Thoracic aorta (tissue), 2 donors: ENCODE results near the gene SOX13. TPM values are rescaled to one million over a fixed set of nuclear protein-coding genes. Genes with fewer than 3 reads are reported as not detected.

Experiments used
- ATAC-seq: fragments of 150-250 bp; one replicate; pipeline ENCODE4 v1.8.0; 2017; ENCODE audit warnings: low read depth; ENCODE audit not compliant: insufficient number of reproducible peaks, low FRiP score
- DNase-seq: peaks from one replicate; pipeline ENCODE4 v3.0.0-alpha.2; 2020; ENCODE audit warnings: low spot score
- H3K27ac ChIP-seq, 2 donors: fragments of 200-600 bp; sonication (generic); 1 replicate in 1 of 2; 2 replicates in 1 of 2; pipeline ENCODE4 v1.5.1; 2016; ENCODE audit warnings: mild to moderate bottlenecking in 2 of 2, moderate library complexity in 2 of 2
- H3K27me3 ChIP-seq: fragments of 200-600 bp; sonication (generic); replicated peaks from 2 replicates; pipeline ENCODE4 v1.6.0; 2016; ENCODE audit warnings: mild to moderate bottlenecking; ENCODE audit not compliant: insufficient read depth
- H3K36me3 ChIP-seq: fragments of 200-600 bp; sonication (generic); one replicate; pipeline ENCODE4 v1.5.1; 2016
- H3K4me1 ChIP-seq, 2 donors: fragments of 200-600 bp; sonication (generic); 1 replicate in 1 of 2; 2 replicates in 1 of 2; pipeline versions ENCODE4 v1.5.1 to v1.6.0; 2016; ENCODE audit warnings: low read depth in 2 of 2, mild to moderate bottlenecking in 1 of 2; ENCODE audit not compliant: control insufficient read depth in 1 of 2
- H3K4me3 ChIP-seq: fragments of 200-600 bp; sonication (generic); 2 replicates; pipeline ENCODE4 v1.5.1; 2016; ENCODE audit warnings: mild to moderate bottlenecking
- H3K9me3 ChIP-seq: fragments of 200-600 bp; sonication (generic); 2 replicates; pipeline ENCODE4 v1.5.1; 2016
- CTCF ChIP-seq: fragments of 200-600 bp; sonication (generic); IDR thresholded peaks from one replicate; pipeline ENCODE4 v1.5.1; 2019; ENCODE audit warnings: antibody characterized with exemption
- total RNA-seq, 2 donors: library from RNA; depleted of rRNA; stranded (reverse); fragments of >200 nt; gene quantifications; one replicate each; pipeline versions ENCODE4 v1.1.0 to v1.2.3, GENCODE V29; 2016

Gene SOX13
- total RNA-seq, 2 donors from 2014 or later = 27.2 to 33.2 TPM

DNA sequence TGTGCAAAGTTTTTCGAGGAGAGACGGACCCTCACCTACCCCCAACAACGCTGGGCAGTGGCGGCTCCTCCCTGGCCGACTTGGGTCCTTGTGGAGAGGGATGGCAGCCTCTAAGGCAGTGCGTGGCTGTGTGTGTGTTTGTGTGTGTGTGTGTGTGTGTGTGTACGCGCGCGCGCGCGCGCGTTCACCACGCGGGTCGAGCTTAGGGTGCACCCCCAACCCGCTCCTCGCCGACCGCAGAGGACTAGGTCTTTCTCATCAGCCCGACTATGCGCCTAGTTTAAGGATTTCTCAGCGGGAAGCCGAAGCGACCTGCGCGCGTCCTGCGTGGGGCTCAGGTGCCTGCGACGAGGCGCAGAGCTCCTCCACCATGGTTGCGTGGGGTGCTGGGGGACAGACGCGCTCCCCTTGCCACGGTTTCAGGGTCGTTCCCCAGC, 940 bp downstream of the SOX13 start:
- no peaks in the 10 kb centered on the region for H3K36me3 ChIP-seq
- H3K27me3 ChIP-seq = no peaks in the 10 kb centered on the region
- ATAC-seq (no peak), DNase-seq (no peak)
- H3K4me3 ChIP-seq = peak overlapping the region; percentile 84
- H3K27ac ChIP-seq = peak overlapping the region; percentile 69 to 79
- no peaks in the 10 kb centered on the region for H3K9me3 ChIP-seq
- no peak for TF ChIP-seq CTCF
- peaks cover 10 to 45% of the 10 kb centered on the region in 2 donors for H3K4me1 ChIP-seq

- TF ChIP-seq CTCF = no peak
- Histone ChIP-seq H3K36me3 (no peaks in the 10 kb centered on the region), H3K9me3 (no peaks in the 10 kb centered on the region), H3K4me1 (peaks cover 14 to 51% of the 10 kb centered on the region in 2 donors), H3K27me3 (no peaks in the 10 kb centered on the region), H3K27ac (peak overlapping the region; percentile 39 to 69), H3K4me3 (peak overlapping the region; percentile 84)
- DNase-seq = no peak
- ATAC-seq = no peak
Measured at GRCh38 chr1:204074274-204075138, 1.6 kb downstream of the SOX13 start.

GRCh38 chr1:204075139-204075521, 2.2 kb downstream of the SOX13 start:
- TF ChIP-seq CTCF = no peak
- no peak for ATAC-seq
- H3K4me1 ChIP-seq = peaks cover 18 to 57% of the 10 kb centered on the region in 2 donors
- H3K36me3 ChIP-seq = no peaks in the 10 kb centered on the region
- peak overlapping the region; percentile 84 for H3K4me3 ChIP-seq
- peak overlapping the region; percentile 39 to 69 for H3K27ac ChIP-seq
- no peak for DNase-seq
- no peaks in the 10 kb centered on the region for H3K9me3 ChIP-seq
- H3K27me3 ChIP-seq = no peaks in the 10 kb centered on the region

- Histone ChIP-seq H3K9me3 (no peaks in the 10 kb centered on the region), H3K4me1 (peaks cover 18 to 68% of the 10 kb centered on the region in 2 donors), H3K27me3 (no peaks in the 10 kb centered on the region), H3K4me3 (peak overlapping the region; percentile 84), H3K36me3 (no peaks in the 10 kb centered on the region), H3K27ac (no peak overlapping the region)
- TF ChIP-seq CTCF = no peak
- ATAC-seq (no peak), DNase-seq (no peak)
Measured at GRCh38 chr1:204075890-204076846, 3.3 kb downstream of the SOX13 start.

DNA sequence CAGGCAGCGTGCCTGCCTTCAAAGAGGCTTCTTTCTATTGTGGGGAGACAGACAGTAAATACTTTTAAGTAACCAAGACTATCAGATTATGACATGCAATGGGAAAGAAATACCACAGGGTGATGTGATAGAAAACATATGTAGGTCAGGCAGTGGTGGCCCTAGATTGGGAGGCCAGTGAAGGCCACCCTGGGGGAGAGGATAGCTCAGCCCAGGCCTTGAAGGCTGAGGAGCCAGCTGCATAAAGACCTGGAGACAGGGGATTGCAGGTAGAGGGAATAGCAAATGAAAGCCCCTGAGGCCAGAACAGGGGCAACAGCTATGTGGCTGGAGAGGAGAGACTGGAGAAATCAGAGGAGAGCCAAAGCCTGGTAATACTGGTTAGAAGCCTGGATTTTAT, 4.0 kb downstream of the SOX13 start:
- Histone ChIP-seq H3K36me3 (no peaks in the 10 kb centered on the region), H3K27ac (no peak overlapping the region), H3K4me1 (peaks cover 18 to 72% of the 10 kb centered on the region in 2 donors), H3K4me3 (no peak overlapping the region), H3K9me3 (no peaks in the 10 kb centered on the region), H3K27me3 (no peaks in the 10 kb centered on the region)
- TF ChIP-seq CTCF = no peak
- no peak for DNase-seq
- no peak for ATAC-seq
